ENCODE results near the gene IGSF21. TPM values are rescaled to one million over a fixed set of nuclear protein-coding genes. Genes with fewer than 3 reads are reported as not detected.
A peak's percentile ranks its signal among the peaks of the same experiment; 100 is the strongest.

The IGSF21 gene
- total RNA-seq, 1 experiment from 2014 or later = 30.5 TPM

- TF ChIP-seq PREB (CRISPR knock-in tag; IDR thresholded peaks at IDR 0.05; ENCODE audit: borderline replicate concordance) (no peak), ZNF416 (CRISPR knock-in tag; IDR thresholded peaks at IDR 0.05) (no peak), ATF1 (CRISPR knock-in tag; IDR thresholded peaks at IDR 0.05) (no peak), AFF4 (CRISPR knock-in tag; IDR thresholded peaks at IDR 0.05; ENCODE audit: borderline replicate concordance) (no peak), TEAD4 (CRISPR knock-in tag; IDR thresholded peaks at IDR 0.05) (no peak), RORB (CRISPR knock-in tag; IDR thresholded peaks at IDR 0.05) (no peak)
Observed at GRCh38 chr1:18147672-18148071, 40.1 kb downstream of the IGSF21 start (continued).

GRCh38 chr1:18148461-18148860 lies 40.9 kb downstream of the IGSF21 start:
- Mint-ChIP-seq H3K9me3 (no peaks in the 10 kb centered on the region), H3K4me1 (peaks cover 29% of the 10 kb centered on the region), H3K4me3 (no peak overlapping the region), H3K36me3 (no peaks in the 10 kb centered on the region; the same call in 1 of the 2 replicates), H3K27me3 (ENCODE audit: low read depth) (no peaks in the 10 kb centered on the region), H3K27ac (peak overlapping the region; percentile 2; the same call in 1 of the 2 replicates)
- DNase-seq (ENCODE audit: low spot score) (no peak), ATAC-seq (no peak)
- no peak for TF ChIP-seq ZBTB43 (CRISPR knock-in tag; IDR thresholded peaks at IDR 0.05)
- TF ChIP-seq NFYB (CRISPR knock-in tag; conservative IDR thresholded peaks at IDR 0.05; ENCODE audit: low read depth) = no peak
- TF ChIP-seq NR2C2 (CRISPR knock-in tag; IDR thresholded peaks at IDR 0.05) = no peak
- no peak for TF ChIP-seq ZNF425 (CRISPR knock-in tag; conservative IDR thresholded peaks at IDR 0.05)
- CTCF ChIA-PET = interaction anchor here (0.5 to 2.7 kb wide), 7 partner anchors 9 to 446 kb away, joined by 3 to 9 read pairs (median 6); no protein-coding TSS in a partner anchor
- POLR2A ChIA-PET = no interaction called here

GRCh38 chr1:18149027-18149641 lies 41.5 kb downstream of the IGSF21 start:
- DNase-seq (ENCODE audit: low spot score) (no peak), ATAC-seq (peak; percentile 91)
- ChIA-PET CTCF (interaction anchor here (0.6 to 2.7 kb wide), 8 partner anchors 10 to 323 kb away, joined by 3 to 9 read pairs (median 5); no protein-coding TSS in a partner anchor), POLR2A (interaction anchor here (0.6 kb wide), 1 partner anchor 879 kb away, joined by 3 read pairs; no protein-coding TSS in a partner anchor)
- TF ChIP-seq NR1H2 (CRISPR knock-in tag; IDR thresholded peaks at IDR 0.05) = no peak
- no peak for TF ChIP-seq IRF1 (CRISPR knock-in tag; IDR thresholded peaks at IDR 0.05)
- TF ChIP-seq SOX15 (CRISPR knock-in tag; IDR thresholded peaks at IDR 0.05) = no peak
- no peak for TF ChIP-seq MYBL2 (CRISPR knock-in tag; IDR thresholded peaks at IDR 0.05)
- no peak for TF ChIP-seq ZNF263 (CRISPR knock-in tag; IDR thresholded peaks at IDR 0.05; ENCODE audit: low read depth)
- no peak for TF ChIP-seq ATF1 (CRISPR knock-in tag; IDR thresholded peaks at IDR 0.05)
- TF ChIP-seq ZNF121 (CRISPR knock-in tag; IDR thresholded peaks at IDR 0.05) = no peak
- no peak for TF ChIP-seq ZNF671 (CRISPR knock-in tag; IDR thresholded peaks at IDR 0.05)
- TF ChIP-seq PRRX2 (CRISPR knock-in tag; IDR thresholded peaks at IDR 0.05) = no peak
- no peak for TF ChIP-seq GABPB1 (CRISPR knock-in tag; IDR thresholded peaks at IDR 0.05)
- no peak for TF ChIP-seq TEAD1 (CRISPR knock-in tag; IDR thresholded peaks at IDR 0.05)
- H3K36me3 Mint-ChIP-seq = no peaks in the 10 kb centered on the region; the same call in 1 of the 2 replicates
- H3K27me3 Mint-ChIP-seq (ENCODE audit: low read depth) = no peaks in the 10 kb centered on the region
- peaks cover 30% of the 10 kb centered on the region for H3K4me1 Mint-ChIP-seq
- H3K27ac Mint-ChIP-seq = no peak overlapping the region
- no peaks in the 10 kb centered on the region for H3K9me3 Mint-ChIP-seq
- H3K4me3 Mint-ChIP-seq = no peak overlapping the region

All from WTC11 (cell line).